Breast epithelium (tissue), 4 donors: ENCODE data around the gene CA9. TPM values are rescaled to one million over a fixed set of nuclear protein-coding genes. Genes with fewer than 3 reads are reported as not detected.
A peak's percentile ranks its signal among the peaks of the same experiment; 100 is the strongest.

Experiments used
- DNase-seq, 2 donors: peaks; one replicate each; pipeline ENCODE4 v3.0.0-alpha.2; 2019; ENCODE audit warnings: low spot score in 2 of 2
- H3K27ac ChIP-seq, 2 donors: fragments of 200-600 bp; sonication (generic) in 1 of 2; one replicate each; pipeline ENCODE4 v1.5.1; 2016 to 2019; ENCODE audit warnings: mild to moderate bottlenecking in 1 of 2
- H3K27me3 ChIP-seq, 2 donors: fragments of 200-600 bp; sonication (generic) in 1 of 2; one replicate each; pipeline versions ENCODE4 v1.5.1 to v1.6.0; 2017 to 2019; ENCODE audit warnings: control low read depth in 1 of 2, mild to moderate bottlenecking in 1 of 2
- H3K36me3 ChIP-seq: fragments of 200-600 bp; one replicate; pipeline ENCODE4 v1.5.1; 2019
- H3K4me1 ChIP-seq, 2 donors: fragments of 200-600 bp; sonication (generic); one replicate each; pipeline ENCODE4 v1.5.1; 2016 to 2019; ENCODE audit warnings: control low read depth in 1 of 2
- H3K4me3 ChIP-seq, 3 donors: fragments of 200-600 bp; sonication (generic); 1 replicate in 2 of 3; 2 replicates in 1 of 3; pipeline ENCODE4 v1.5.1; 2016 to 2019; ENCODE audit warnings: mild to moderate bottlenecking in 3 of 3, moderate library complexity in 2 of 3
- H3K9me3 ChIP-seq, 2 donors: fragments of 200-600 bp; sonication (generic) in 1 of 2; one replicate each; pipeline ENCODE4 v1.5.1; 2016 to 2019; ENCODE audit warnings: control low read depth in 1 of 2
- CTCF ChIP-seq, 3 donors: fragments of 450-650 bp; IDR thresholded peaks; one replicate each; pipeline ENCODE4 v1.5.1; 2016 to 2017; ENCODE audit warnings: antibody characterized with exemption in 3 of 3, mild to moderate bottlenecking in 3 of 3, moderate library complexity in 3 of 3
- POLR2A ChIP-seq: fragments of 450-650 bp; IDR thresholded peaks from one replicate; pipeline ENCODE4 v1.6.1; 2016; ENCODE audit warnings: antibody characterized with exemption, mild to moderate bottlenecking, moderate library complexity
- POLR2AphosphoS5 ChIP-seq, 3 donors: sonication (generic); formaldehyde crosslinking; IDR thresholded peaks; one replicate each; pipeline ENCODE4 v1.6.1; 2017; ENCODE audit warnings: antibody characterized with exemption in 3 of 3
- intact Hi-C: fragments of 100-400 bp; cut with DNase I; formaldehyde crosslinking; loops from one replicate; pipeline ENCODE4 v1.15.1; 2023; ENCODE audit warnings: low total_unique reads
- total RNA-seq, 3 donors: library from RNA; depleted of rRNA; stranded (reverse); fragments of >200 nt; gene quantifications; one replicate each; pipeline ENCODE4 v1.1.0, GENCODE V29; 2016

The CA9 gene
- total RNA-seq, 3 donors from 2014 or later, result 0.16 to 5.0 TPM; not detected in 1

GRCh38 chr9:35687972-35688557 is 14.3 kb downstream of the CA9 start:
- H3K4me3 ChIP-seq, result peak overlapping the region; percentile 55 to 81 (median 68)
- DNase-seq, result no peak
- intact Hi-C loops, result no loop called here
- peaks cover 0 to 3% of the 10 kb centered on the region in 2 donors for H3K4me1 ChIP-seq
- no peaks in the 10 kb centered on the region for H3K9me3 ChIP-seq
- peak overlapping the region; percentile 92 to 94 for H3K27ac ChIP-seq
- TF ChIP-seq CTCF (IDR thresholded peaks at IDR 0.05) (no peak), POLR2A (no peak), POLR2AphosphoS5 (IDR thresholded peaks at IDR 0.05) (no peak)
- no peaks in the 10 kb centered on the region for H3K27me3 ChIP-seq
- no peaks in the 10 kb centered on the region for H3K36me3 ChIP-seq

- H3K36me3 ChIP-seq, result no peaks in the 10 kb centered on the region
- intact Hi-C loops, result no loop called here
- peak overlapping the region; percentile 55 to 81 (median 68) for H3K4me3 ChIP-seq
- H3K4me1 ChIP-seq, result peaks cover 0 to 3% of the 10 kb centered on the region in 2 donors
- TF ChIP-seq POLR2A, result no peak
- no peak for TF ChIP-seq CTCF (IDR thresholded peaks at IDR 0.05)
- no peak for TF ChIP-seq POLR2AphosphoS5 (IDR thresholded peaks at IDR 0.05)
- no peak for DNase-seq
- H3K9me3 ChIP-seq, result no peaks in the 10 kb centered on the region
- peak overlapping the region; percentile 92 to 94 for H3K27ac ChIP-seq
- no peaks in the 10 kb centered on the region for H3K27me3 ChIP-seq
Measured at GRCh38 chr9:35688558-35689541, 15.1 kb downstream of the CA9 start.

- Histone ChIP-seq H3K4me3 (peak within 1 kb of the TSS; percentile 55 to 81 (median 68)), H3K4me1 (peaks cover 0 to 3% of the 10 kb centered on the region in 2 donors), H3K9me3 (no peaks in the 10 kb centered on the region), H3K27ac (peak within 1 kb of the TSS; percentile 92 to 94), H3K27me3 (no peaks in the 10 kb centered on the region), H3K36me3 (no peaks in the 10 kb centered on the region)
- intact Hi-C loops, result no loop called here
- DNase-seq, result peak; percentile 69 to 88
- TF ChIP-seq POLR2A (peak; percentile 21), CTCF (IDR thresholded peaks at IDR 0.05) (no peak), POLR2AphosphoS5 (IDR thresholded peaks at IDR 0.05) (peak; percentile 69 to 75 (median 74))
Measured at GRCh38 chr9:35689542-35690293, 16.0 kb downstream of the CA9 start, which contains the start of gene TPM2. Gene TPM2 (minus strand): TSS chr9:35689925. CDS start chr9:35689817, 108 bp downstream.

GRCh38 chr9:35690294-35690613 is 16.5 kb downstream of the CA9 start:
- no peak for TF ChIP-seq CTCF (IDR thresholded peaks at IDR 0.05)
- TF ChIP-seq POLR2A, result no peak
- TF ChIP-seq POLR2AphosphoS5 (IDR thresholded peaks at IDR 0.05), result no peak
- no peaks in the 10 kb centered on the region for H3K36me3 ChIP-seq
- H3K9me3 ChIP-seq, result no peaks in the 10 kb centered on the region
- intact Hi-C loops, result no loop called here
- H3K27me3 ChIP-seq, result no peaks in the 10 kb centered on the region
- H3K4me1 ChIP-seq, result peaks cover 0 to 3% of the 10 kb centered on the region in 2 donors
- peak overlapping the region; percentile 55 to 81 (median 68) for H3K4me3 ChIP-seq
- peak overlapping the region; percentile 92 to 94 for H3K27ac ChIP-seq
- DNase-seq, result no peak
